Motor neuron (in vitro differentiated cells): Measurements from ENCODE around the gene NUB1. TPM values are rescaled to one million over a fixed set of nuclear protein-coding genes. Genes with fewer than 3 reads are reported as not detected.

Experiments
- ATAC-seq, 8 experiments: fragments of 200-7000 bp; cut with Tn5 transposase; replicated peaks in 6 of 8; 2 replicates each; pipeline ENCODE4 v1.8.0; 2021; ENCODE audit warnings: mild to moderate bottlenecking in 8 of 8, moderate library complexity in 8 of 8
- H3K27ac ChIP-seq, 2 donors: fragments of 250-450 bp; sonication (Bioruptor Pico); 2 replicates each; pipeline ENCODE4 v1.9.0; 2021; ENCODE audit warnings: antibody characterized with exemption in 2 of 2, mild to moderate bottlenecking in 2 of 2, moderate library complexity in 1 of 2
- H3K4me1 ChIP-seq, 2 donors: fragments of 250-450 bp; sonication (Bioruptor Pico); replicated peaks in 1 of 2; 2 replicates each; pipeline ENCODE4 v1.6.1; 2021; ENCODE audit warnings: antibody characterized with exemption in 2 of 2, mild to moderate bottlenecking in 2 of 2, moderate library complexity in 1 of 2
- H3K4me3 ChIP-seq, 5 donors: fragments of 250-450 bp; sonication (Bioruptor Pico); 2 replicates each; pipeline ENCODE4 v1.9.0; 2021; ENCODE audit warnings: antibody characterized with exemption in 5 of 5, mild to moderate bottlenecking in 5 of 5, moderate library complexity in 4 of 5
- WGBS, 10 experiments: fragments of 450-650 bp; shearing (Covaris generic); methylation state at CpG; one replicate each; pipeline ENCODE4 v1.0.0; 2022; 5-methylcytosine and 5-hydroxymethylcytosine counted together
- in situ Hi-C, 9 experiments: fragments of 400-800 bp; cut with MboI; loops; one replicate each; pipeline ENCODE4 v1.15.0; 2021; ENCODE audit warnings: low sequenced_read_pairs in 9 of 9, low pct_unique_long_range_greater_than_20kb in 2 of 9; ENCODE audit not compliant: unreplicated experiment in 9 of 9
- total RNA-seq, 8 experiments: library from RNA; unstranded; fragments of 300-600 nt; gene quantifications; 2 replicates each; pipeline versions ENCODE4 v1.2.3 to v1.2.4, GENCODE V29; 2022

Gene NUB1
- total RNA-seq, 8 experiments from 2014 or later: 37.3 to 94.9 (median 53.2) TPM

DNA sequence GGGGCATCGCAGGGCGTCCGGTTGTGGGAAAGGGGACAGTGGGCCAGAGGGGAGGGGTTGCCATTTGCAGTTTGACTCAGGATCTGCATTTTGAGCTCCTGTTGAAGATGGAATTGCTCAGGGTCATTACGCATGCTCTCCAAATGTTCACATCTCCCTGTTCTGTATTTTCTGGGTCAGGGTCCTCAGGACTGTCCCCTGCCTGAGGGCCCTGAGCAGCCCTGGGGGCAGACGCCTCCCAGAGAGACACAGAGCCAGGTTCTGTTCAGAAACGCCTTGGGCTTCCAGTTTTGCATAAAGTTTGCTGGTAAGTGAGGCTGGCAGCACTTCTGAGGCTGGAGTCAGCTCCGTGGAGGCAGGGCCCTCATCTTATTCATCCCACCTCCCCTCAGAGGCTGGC, 34.1 kb upstream of the NUB1 start:
- peak in 1 of 8 experiments; percentile 8 for ATAC-seq
- in situ Hi-C loops: loop anchor here in 2 of 9 experiments (25.0 kb wide), 2 partner anchors 130 to 455 kb away; partner anchors contain the start of gene CRYGN (in 1 of the 2)
- H3K27ac ChIP-seq: no peak overlapping the region
- peaks cover 0 to 5% of the 10 kb centered on the region in 2 donors for H3K4me1 ChIP-seq
- 0 to 100% (median 56%) methylated on average over 1 to 2 of the region's 7 CpGs; no CpG with 5 or more reads in 6 of the 10 experiments for WGBS, 10 experiments
- no peak overlapping the region for H3K4me3 ChIP-seq

- H3K4me1 ChIP-seq: peaks cover 0 to 5% of the 10 kb centered on the region in 2 donors
- H3K27ac ChIP-seq: no peak overlapping the region
- 40 to 100% (median 87%) methylated on average over 1 to 3 of the region's 6 CpGs; no CpG with 5 or more reads in 4 of the 10 experiments for WGBS, 10 experiments
- no peak overlapping the region for H3K4me3 ChIP-seq
- in situ Hi-C loops: loop anchor here in 2 of 9 experiments (25.0 kb wide), 2 partner anchors 129 to 454 kb away; partner anchors contain the start of gene CRYGN (in 1 of the 2)
- no peak for ATAC-seq
These were observed 33.4 kb upstream of the NUB1 start for GRCh38 chr7:151308256-151308655.

GRCh38 chr7:151308791-151309190, 32.8 kb upstream of the NUB1 start:
- no peak overlapping the region for H3K27ac ChIP-seq
- peaks cover 0 to 5% of the 10 kb centered on the region in 2 donors for H3K4me1 ChIP-seq
- no peak for ATAC-seq
- in situ Hi-C loops: loop anchor here in 2 of 9 experiments (25.0 kb wide), 2 partner anchors 129 to 454 kb away; partner anchors contain the start of gene CRYGN (in 1 of the 2)
- H3K4me3 ChIP-seq: no peak overlapping the region
- 84 to 100% (median 92%) methylated on average over 1 to 7 of the region's 8 CpGs; no CpG with 5 or more reads in 3 of the 10 experiments for WGBS, 10 experiments

- WGBS, 10 experiments: 6 to 78% (median 60%) methylated on average over 1 to 3 of the region's 4 CpGs; no CpG with 5 or more reads in 7 of the 10 experiments
- H3K27ac ChIP-seq: no peak overlapping the region
- H3K4me1 ChIP-seq: peaks cover 0 to 5% of the 10 kb centered on the region in 2 donors
- H3K4me3 ChIP-seq: no peak overlapping the region
- ATAC-seq: peak in 1 of 8 experiments; percentile 11
- in situ Hi-C loops: loop anchor here in 2 of 9 experiments (25.0 kb wide), 2 partner anchors 128 to 453 kb away; partner anchors contain the start of gene CRYGN (in 1 of the 2)
These were observed 32.3 kb upstream of the NUB1 start for GRCh38 chr7:151309311-151309710.

GRCh38 chr7:151310578-151310977, 31.0 kb upstream of the NUB1 start:
- H3K4me1 ChIP-seq: peaks cover 0 to 5% of the 10 kb centered on the region in 2 donors
- WGBS, 10 experiments: 25 to 83% (median 53%) methylated on average over 1 to 4 of the region's 4 CpGs; no CpG with 5 or more reads in 4 of the 10 experiments
- in situ Hi-C loops: loop anchor here in 2 of 9 experiments (25.0 kb wide), 2 partner anchors 127 to 452 kb away; partner anchors contain the start of gene CRYGN (in 1 of the 2)
- H3K4me3 ChIP-seq: no peak overlapping the region
- peak in 3 of 8 experiments; percentile 33 to 54 (median 35) for ATAC-seq
- H3K27ac ChIP-seq: no peak overlapping the region

DNA sequence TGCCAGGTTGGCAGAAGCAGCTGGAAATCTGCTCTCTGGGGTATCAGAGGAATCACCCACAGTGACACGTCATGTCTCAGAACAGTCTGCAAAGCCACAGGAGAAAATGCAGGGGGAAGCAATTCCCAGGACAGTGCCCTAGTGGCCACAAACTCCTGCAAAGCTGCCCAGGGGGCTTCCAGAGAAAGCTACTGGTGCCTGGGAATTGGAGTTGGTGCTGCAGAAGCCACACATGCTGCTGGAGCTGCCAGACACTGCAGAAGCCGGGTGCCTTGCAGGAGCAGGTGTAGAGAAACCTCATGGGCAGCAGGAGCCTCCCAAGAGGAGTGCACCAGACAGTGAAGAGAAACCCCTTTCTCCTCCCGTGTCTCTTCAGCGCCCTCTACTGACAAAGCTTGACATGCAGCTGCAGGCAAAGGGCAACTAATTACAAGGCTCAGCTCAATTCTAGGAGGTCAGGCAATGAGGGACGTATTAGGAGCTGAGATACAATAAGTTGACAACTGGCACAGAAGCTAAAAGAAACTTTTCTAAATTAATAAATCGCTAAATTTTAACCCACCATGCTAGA, 30.2 kb upstream of the NUB1 start:
- WGBS, 10 experiments: 43 to 100% (median 59%) methylated on average over 1 to 5 of the region's 6 CpGs; no CpG with 5 or more reads in 1 of the 10 experiments
- Histone ChIP-seq H3K4me3 (no peak overlapping the region), H3K4me1 (peaks cover 0 to 5% of the 10 kb centered on the region in 2 donors), H3K27ac (no peak overlapping the region)
- in situ Hi-C loops: loop anchor here in 2 of 9 experiments (25.0 kb wide), 2 partner anchors 126 to 451 kb away; partner anchors contain the start of gene CRYGN (in 1 of the 2)
- peak in 3 of 8 experiments; percentile 37 to 51 (median 37) for ATAC-seq

GRCh38 chr7:151312356-151312755, 29.3 kb upstream of the NUB1 start:
- in situ Hi-C loops: loop anchor here in 2 of 9 experiments (25.0 kb wide), 2 partner anchors 125 to 450 kb away; partner anchors contain the start of gene CRYGN (in 1 of the 2)
- ATAC-seq: no peak
- WGBS, 10 experiments: 0 to 87% (median 65%) methylated on average over 1 to 4 of the region's 6 CpGs; no CpG with 5 or more reads in 7 of the 10 experiments

GRCh38 chr7:151312831-151313809, 28.5 kb upstream of the NUB1 start:
- Histone ChIP-seq H3K4me3 (no peak overlapping the region), H3K4me1 (peaks cover 0 to 5% of the 10 kb centered on the region in 2 donors), H3K27ac (no peak overlapping the region)
- WGBS, 10 experiments: 10 to 91% (median 69%) methylated on average over 1 to 6 of the region's 8 CpGs; no CpG with 5 or more reads in 2 of the 10 experiments
- in situ Hi-C loops: loop anchor here in 2 of 9 experiments (25.0 kb wide), 2 partner anchors 124 to 449 kb away; partner anchors contain the start of gene CRYGN (in 1 of the 2)
- no peak for ATAC-seq

More at GRCh38 chr7:151312356-151312755, 29.3 kb upstream of the NUB1 start:
- Histone ChIP-seq H3K4me1 (peaks cover 0 to 5% of the 10 kb centered on the region in 2 donors), H3K27ac (no peak overlapping the region), H3K4me3 (no peak overlapping the region)

DNA sequence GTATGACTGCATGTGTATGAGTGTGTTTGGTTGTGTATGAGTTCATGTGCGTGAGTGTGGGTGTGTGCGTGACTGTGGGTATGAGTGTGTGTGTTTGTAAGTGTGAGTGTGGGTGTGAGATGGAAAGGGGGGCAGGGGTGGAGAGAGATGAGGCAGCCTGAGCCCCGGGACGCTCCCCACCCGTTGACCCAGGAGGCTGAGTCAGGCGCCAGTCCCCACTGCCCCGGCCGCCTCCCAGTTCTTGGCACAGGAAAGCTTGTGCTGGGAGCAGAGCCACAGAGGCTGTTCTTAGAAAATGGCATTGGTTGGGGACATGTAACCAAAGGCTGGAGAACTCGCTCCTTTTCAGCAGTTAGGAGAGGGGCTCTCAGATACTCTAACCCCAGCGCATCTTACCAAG, 27.8 kb upstream of the NUB1 start:
- 0 to 100% (median 70%) methylated on average over 1 to 4 of the region's 10 CpGs; no CpG with 5 or more reads in 5 of the 10 experiments for WGBS, 10 experiments
- Histone ChIP-seq H3K4me1 (peaks cover 0 to 2% of the 10 kb centered on the region in 2 donors), H3K27ac (no peak overlapping the region), H3K4me3 (no peak overlapping the region)
- in situ Hi-C loops: loop anchor here in 2 of 9 experiments (25.0 kb wide), 2 partner anchors 123 to 448 kb away; partner anchors contain the start of gene CRYGN (in 1 of the 2)
- peak in 2 of 8 experiments; percentile 49 to 68 for ATAC-seq

DNA sequence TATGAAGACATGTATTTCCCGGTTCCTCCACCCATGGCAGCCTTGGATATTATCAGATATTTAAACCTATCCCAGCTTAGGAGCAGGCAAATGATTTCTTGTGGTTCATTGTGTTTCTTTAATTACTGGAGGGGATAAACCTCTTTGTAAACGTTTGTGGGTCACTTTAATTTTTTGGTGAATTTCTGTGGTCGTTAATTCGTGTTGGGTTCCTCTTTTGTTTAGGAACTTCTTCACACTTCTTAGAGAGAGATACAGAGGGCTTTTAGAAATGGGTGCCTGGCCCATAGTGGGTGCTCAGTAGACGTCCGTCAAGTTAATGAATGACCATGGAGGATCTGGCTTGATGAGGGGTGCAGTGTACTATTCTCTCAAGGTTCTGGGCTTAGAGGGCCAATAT, 27.2 kb upstream of the NUB1 start:
- in situ Hi-C loops: loop anchor here in 2 of 9 experiments (25.0 kb wide), 2 partner anchors 123 to 448 kb away; partner anchors contain the start of gene CRYGN (in 1 of the 2)
- H3K27ac ChIP-seq: no peak overlapping the region
- no peak overlapping the region for H3K4me3 ChIP-seq
- no peak for ATAC-seq
- no peaks in the 10 kb centered on the region for H3K4me1 ChIP-seq
- WGBS, 10 experiments: 0 to 75% (median 31%) methylated on average over 1 to 5 of the region's 6 CpGs; no CpG with 5 or more reads in 2 of the 10 experiments

- Histone ChIP-seq H3K27ac (no peak overlapping the region), H3K4me1 (no peaks in the 10 kb centered on the region), H3K4me3 (no peak overlapping the region)
- in situ Hi-C loops: loop anchor here in 2 of 9 experiments (25.0 kb wide), 2 partner anchors 122 to 447 kb away; partner anchors contain the start of gene CRYGN (in 1 of the 2)
- WGBS, 10 experiments: 0 to 100% (median 45%) methylated on average over 1 to 12 of the region's 13 CpGs; no CpG with 5 or more reads in 1 of the 10 experiments
- peak; percentile 61 to 89 (median 76) for ATAC-seq
These were observed 26.5 kb upstream of the NUB1 start for GRCh38 chr7:151315038-151315655.
